ENCODE data around the gene SKAP1.

The SKAP1 gene

DNA sequence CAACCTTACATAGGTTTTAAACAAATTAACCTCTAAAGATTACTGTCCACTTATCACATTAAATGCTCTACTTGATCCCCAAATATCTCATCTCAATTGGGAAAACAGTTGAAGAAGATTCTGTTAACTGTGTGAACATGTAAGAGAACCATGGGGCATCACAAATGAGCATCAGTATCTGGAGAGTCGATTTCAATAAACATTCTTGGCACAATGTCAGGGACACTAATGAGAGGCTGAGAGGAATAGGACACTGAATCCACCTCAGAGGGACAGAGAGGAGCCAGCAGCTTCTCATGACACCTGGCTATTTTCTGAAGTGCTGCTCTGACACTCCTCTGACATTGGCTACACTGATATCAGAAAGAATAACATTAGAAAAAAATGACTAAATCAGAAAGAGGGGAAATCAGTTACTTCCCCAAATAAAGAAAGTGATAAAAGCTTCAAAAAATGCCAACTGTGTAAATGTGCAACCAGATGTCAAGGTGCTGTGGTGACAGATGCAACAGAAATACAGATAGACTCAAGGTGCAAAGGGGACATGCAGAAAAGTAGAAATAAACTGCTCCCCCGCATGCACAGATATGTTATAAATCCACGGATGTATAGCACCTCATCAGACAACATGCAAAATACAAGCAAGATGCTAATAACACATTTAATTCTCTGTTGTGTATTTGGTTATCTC lies 255.0 kb downstream of the SKAP1 start:
- TF ChIP-seq, protein P1, sequence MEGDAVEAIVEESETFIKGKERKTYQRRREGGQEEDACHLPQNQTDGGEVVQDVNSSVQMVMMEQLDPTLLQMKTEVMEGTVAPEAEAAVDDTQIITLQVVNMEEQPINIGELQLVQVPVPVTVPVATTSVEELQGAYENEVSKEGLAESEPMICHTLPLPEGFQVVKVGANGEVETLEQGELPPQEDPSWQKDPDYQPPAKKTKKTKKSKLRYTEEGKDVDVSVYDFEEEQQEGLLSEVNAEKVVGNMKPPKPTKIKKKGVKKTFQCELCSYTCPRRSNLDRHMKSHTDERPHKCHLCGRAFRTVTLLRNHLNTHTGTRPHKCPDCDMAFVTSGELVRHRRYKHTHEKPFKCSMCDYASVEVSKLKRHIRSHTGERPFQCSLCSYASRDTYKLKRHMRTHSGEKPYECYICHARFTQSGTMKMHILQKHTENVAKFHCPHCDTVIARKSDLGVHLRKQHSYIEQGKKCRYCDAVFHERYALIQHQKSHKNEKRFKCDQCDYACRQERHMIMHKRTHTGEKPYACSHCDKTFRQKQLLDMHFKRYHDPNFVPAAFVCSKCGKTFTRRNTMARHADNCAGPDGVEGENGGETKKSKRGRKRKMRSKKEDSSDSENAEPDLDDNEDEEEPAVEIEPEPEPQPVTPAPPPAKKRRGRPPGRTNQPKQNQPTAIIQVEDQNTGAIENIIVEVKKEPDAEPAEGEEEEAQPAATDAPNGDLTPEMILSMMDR (IDR thresholded peaks at IDR 0.05) = no peak
- no peaks in the 10 kb centered on the region for H3K9me3 Mint-ChIP-seq
- H3K36me3 Mint-ChIP-seq (ENCODE audit: low read depth) = no peaks in the 10 kb centered on the region
- peaks cover 5% of the 10 kb centered on the region for H3K4me1 Mint-ChIP-seq
- H3K4me3 Mint-ChIP-seq = no peak overlapping the region
- no peak for DNase-seq
- H3K27ac Mint-ChIP-seq = no peak overlapping the region
- H3K27me3 Mint-ChIP-seq (ENCODE audit: low read depth, poor library complexity) = peaks cover 8% of the 10 kb centered on the region

DNA sequence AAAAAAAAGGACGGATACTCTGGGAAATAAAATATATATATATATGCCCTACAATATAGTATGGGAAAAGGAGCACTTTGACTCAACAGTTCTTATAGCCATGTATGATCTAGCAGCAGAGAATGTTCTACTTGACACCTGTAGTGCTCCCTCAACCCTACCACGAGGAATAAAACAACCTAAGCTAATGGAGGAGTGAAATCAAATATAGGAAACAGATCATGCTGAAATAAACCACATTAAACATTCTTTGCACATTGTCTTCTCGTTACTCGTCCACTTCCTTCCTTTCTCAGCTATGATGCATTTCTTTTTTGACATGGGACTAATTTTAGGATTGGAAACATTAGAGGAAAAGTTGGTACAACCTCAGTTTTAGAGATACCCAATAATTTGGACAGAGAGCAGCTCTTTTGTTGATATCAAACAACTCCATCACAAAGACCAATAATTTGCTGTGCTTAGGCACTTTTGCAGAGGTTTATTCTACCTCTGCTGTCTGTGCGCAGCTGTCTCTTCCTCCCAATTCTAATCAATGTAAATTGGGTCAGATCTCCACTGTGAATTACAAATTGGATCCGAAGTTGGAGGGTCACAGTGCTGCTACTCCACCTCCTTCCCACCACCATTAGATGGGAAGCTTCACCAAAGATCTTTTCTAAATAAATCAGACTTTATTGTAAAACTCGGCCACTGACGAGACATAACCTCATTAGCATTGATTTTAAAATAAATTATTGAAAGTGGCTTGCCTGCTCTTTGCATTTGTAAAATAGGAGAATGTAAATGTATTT lies 256.6 kb downstream of the SKAP1 start:
- H3K4me3 Mint-ChIP-seq = no peak overlapping the region
- H3K9me3 Mint-ChIP-seq = no peaks in the 10 kb centered on the region
- DNase-seq = no peak
- no peaks in the 10 kb centered on the region for H3K36me3 Mint-ChIP-seq (ENCODE audit: low read depth)
- H3K4me1 Mint-ChIP-seq = peaks cover 6% of the 10 kb centered on the region
- TF ChIP-seq, protein P1 (IDR thresholded peaks at IDR 0.05) = no peak
- no peak overlapping the region for H3K27ac Mint-ChIP-seq
- peaks cover 8% of the 10 kb centered on the region for H3K27me3 Mint-ChIP-seq (ENCODE audit: low read depth, poor library complexity)

DNA sequence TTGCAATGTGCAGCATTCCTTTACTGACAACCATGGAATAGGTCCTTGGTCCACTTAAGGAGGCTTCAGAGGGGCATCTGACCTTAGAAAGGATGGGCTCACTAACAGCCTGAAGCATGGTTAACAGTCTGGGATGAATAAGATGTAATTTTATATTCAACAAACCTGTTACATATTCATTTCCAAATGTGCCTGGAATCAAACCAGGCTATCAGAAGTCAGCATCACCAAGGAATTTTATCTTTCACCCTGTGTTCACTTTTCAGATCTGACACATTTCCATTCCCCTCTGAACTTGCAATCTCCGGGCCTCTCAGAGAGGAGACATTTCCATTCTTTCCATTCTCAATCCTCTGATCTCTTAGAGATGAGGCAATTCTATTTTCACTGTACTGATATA lies 260.1 kb downstream of the SKAP1 start:
- no peak overlapping the region for H3K4me3 Mint-ChIP-seq
- no peaks in the 10 kb centered on the region for H3K9me3 Mint-ChIP-seq
- H3K27me3 Mint-ChIP-seq (ENCODE audit: low read depth, poor library complexity) = peaks cover 12% of the 10 kb centered on the region
- TF ChIP-seq, protein P1 (IDR thresholded peaks at IDR 0.05) = no peak
- DNase-seq = no peak
- no peak overlapping the region for H3K27ac Mint-ChIP-seq
- peaks cover 15% of the 10 kb centered on the region for H3K4me1 Mint-ChIP-seq
- H3K36me3 Mint-ChIP-seq (ENCODE audit: low read depth) = no peaks in the 10 kb centered on the region

DNA sequence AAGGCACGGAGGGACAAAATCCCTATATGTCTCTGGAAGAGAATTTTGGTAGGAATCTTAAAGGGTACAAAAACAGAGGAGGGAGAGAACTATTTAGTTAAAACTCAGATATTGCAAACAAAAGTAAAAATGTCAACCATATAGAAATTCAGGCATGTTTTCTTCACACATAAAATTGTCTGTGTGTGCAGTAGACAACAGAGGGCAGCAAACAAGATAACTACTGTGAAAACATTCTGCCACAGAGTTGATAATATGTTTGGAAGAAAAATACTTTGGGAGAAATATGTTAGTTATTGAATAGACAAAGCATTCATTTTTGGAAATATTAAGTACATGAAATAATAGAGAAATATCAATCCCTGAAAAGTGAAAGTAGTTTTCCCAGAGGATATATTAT lies 266.2 kb downstream of the SKAP1 start:
- TF ChIP-seq, protein P1 (IDR thresholded peaks at IDR 0.05) = no peak
- H3K4me1 Mint-ChIP-seq = peaks cover 58% of the 10 kb centered on the region
- no peak for DNase-seq
- no peaks in the 10 kb centered on the region for H3K36me3 Mint-ChIP-seq (ENCODE audit: low read depth)
- no peaks in the 10 kb centered on the region for H3K9me3 Mint-ChIP-seq
- peaks cover 4% of the 10 kb centered on the region for H3K27me3 Mint-ChIP-seq (ENCODE audit: low read depth, poor library complexity)
- no peak overlapping the region for H3K27ac Mint-ChIP-seq
- no peak overlapping the region for H3K4me3 Mint-ChIP-seq

DNA sequence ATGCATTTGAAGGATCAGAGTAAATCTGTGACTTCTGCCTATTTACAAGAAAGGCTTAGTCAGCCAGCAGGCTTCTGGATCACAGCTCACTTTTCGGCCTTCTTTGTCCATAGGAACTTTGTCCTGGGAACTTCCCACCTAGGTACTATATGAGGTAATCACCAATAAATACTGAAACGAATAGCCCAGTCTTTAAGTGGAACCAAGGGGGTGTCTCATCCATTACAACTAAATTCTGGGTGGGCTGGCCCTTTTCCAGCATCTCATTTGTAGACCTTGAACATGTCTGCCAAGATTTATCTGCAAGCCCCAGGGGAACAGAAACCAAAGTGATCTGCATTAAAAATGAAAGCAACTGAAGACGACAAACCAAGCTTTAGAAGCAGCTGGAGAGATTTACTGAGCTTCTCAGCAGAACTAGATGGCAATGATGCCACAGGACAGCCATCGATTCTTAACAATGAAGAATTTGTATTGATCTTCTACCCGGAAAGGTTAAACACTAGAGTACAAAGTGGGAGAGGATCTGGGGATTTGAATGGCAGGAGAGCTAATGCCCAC lies 267.0 kb downstream of the SKAP1 start:
- no peaks in the 10 kb centered on the region for H3K9me3 Mint-ChIP-seq
- DNase-seq = peak; percentile 44
- TF ChIP-seq, protein P1 (IDR thresholded peaks at IDR 0.05) = no peak
- no peaks in the 10 kb centered on the region for H3K36me3 Mint-ChIP-seq (ENCODE audit: low read depth)
- no peak overlapping the region for H3K4me3 Mint-ChIP-seq
- H3K27me3 Mint-ChIP-seq (ENCODE audit: low read depth, poor library complexity) = peaks cover 4% of the 10 kb centered on the region
- H3K4me1 Mint-ChIP-seq = peaks cover 57% of the 10 kb centered on the region
- peak overlapping the region; percentile 82 for H3K27ac Mint-ChIP-seq

All from nephron progenitor cell (in vitro differentiated cells).